ENCODE measurements around the gene SPECC1. TPM values are rescaled to one million over a fixed set of nuclear protein-coding genes. Genes with fewer than 3 reads are reported as not detected.

SPECC1 gene
- total and polyA plus RNA-seq, 2 of the 4 experiments (the other 2 are of a cell fraction), result 16.9 to 26.2 TPM

DNA sequence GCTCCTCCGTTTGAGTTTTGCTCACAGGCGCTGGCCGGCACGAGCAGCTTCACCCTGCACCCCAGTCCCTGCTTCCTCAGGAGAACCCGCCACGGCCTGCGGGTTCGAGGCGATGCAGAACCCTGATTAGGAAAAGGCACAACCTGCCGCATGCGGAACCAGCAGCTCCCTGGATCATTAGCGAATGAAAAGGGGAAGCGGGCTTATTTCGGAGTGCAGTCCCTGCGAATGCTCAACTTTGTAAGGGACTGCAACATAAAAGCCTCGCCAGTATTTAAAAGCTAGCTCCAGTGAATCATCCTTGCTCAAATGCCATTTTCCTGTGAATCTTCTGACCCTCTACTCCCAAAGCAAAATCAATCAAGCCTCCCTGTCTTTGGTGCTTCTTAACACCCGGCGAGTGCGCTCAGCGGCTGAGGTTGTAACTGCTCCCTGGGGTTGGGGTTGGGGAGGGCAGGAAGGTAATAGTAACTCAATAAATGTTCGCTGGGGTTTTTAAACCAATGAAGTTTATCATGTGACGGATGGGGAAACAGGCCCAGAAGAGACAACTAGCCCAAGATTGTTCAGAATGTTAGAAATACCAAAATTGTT is 30.9 kb upstream of the SPECC1 start:
- H2BK15ac ChIP-seq (ENCODE audit: low read depth, low read length), result no peak overlapping the region
- CTCF ChIA-PET, result interaction anchor here (0.6 to 1.0 kb wide), 3 partner anchors 14 to 137 kb away, joined by 3 to 4 read pairs (median 3); no protein-coding TSS in a partner anchor
- peak overlapping the region; percentile 87 for H4K91ac ChIP-seq (ENCODE audit: insufficient read depth, low read depth, low read length)
- peak overlapping the region; percentile 86 for H3K4me2 ChIP-seq (ENCODE audit: low read depth, low read length)
- H3K23ac ChIP-seq (ENCODE audit: low read depth, low read length), result peak overlapping the region; percentile 78; the same call in 1 of the 2 replicates
- peaks cover 5 to 39% of the 10 kb centered on the region in 2 experiments for H3K79me1 ChIP-seq (ENCODE audit: low read depth in 1 of 2, low read length in 2 of 2)
- in situ Hi-C loops (cut with MboI; ENCODE audit: low sequenced_read_pairs) (no loop called here), dilution Hi-C loops (cut with HindIII; ENCODE audit: low sequenced_read_pairs, unreplicated experiment) (no loop called here), intact Hi-C loops (cut with micrococcal nuclease) (no loop called here)
- POLR2A ChIA-PET (ENCODE audit: unreplicated experiment), result no interaction called here
- 29% methylated on average over 13 of the region's 22 CpGs; no CpG with 5 or more reads in 1 of the 2 experiments for WGBS, 2 experiments (ENCODE audit: extremely low coverage in 2 of 2, insufficient read length in 1 of 2)
- peak overlapping the region; percentile 72 for H3K9ac ChIP-seq (ENCODE audit: low read depth, low read length)
- BruUV-seq (replicated peaks), result no TSS peak
- peak overlapping the region; percentile 54; the same call in 1 of the 2 replicates for H3K56ac ChIP-seq (ENCODE audit: extremely low read depth, insufficient read depth, low read length)
- H3K18ac ChIP-seq (ENCODE audit: low read depth, low read length), result peak overlapping the region; percentile 65
- peaks cover 10% of the 10 kb centered on the region for H4K20me1 ChIP-seq (ENCODE audit: insufficient read depth, low read length)
- H2BK120ac ChIP-seq (ENCODE audit: low read depth, low read length), result peak overlapping the region; percentile 54
- H2BK20ac ChIP-seq (ENCODE audit: low read depth, low read length), result no peak overlapping the region
- H4K5ac ChIP-seq (ENCODE audit: low read depth, low read length), result peak overlapping the region; percentile 97
- no peaks in the 10 kb centered on the region for H3K27me3 ChIP-seq (ENCODE audit: control insufficient read depth, insufficient read depth, low read length)
- peaks cover 4% of the 10 kb centered on the region; the same call in 1 of the 2 replicates for H3K36me3 ChIP-seq (ENCODE audit: control insufficient read depth, insufficient read depth, low read length)
- peak overlapping the region; percentile 96 for H2AFZ ChIP-seq (replicated peaks; ENCODE audit: low read length, poor library complexity)
- DNase-seq (no peak), ATAC-seq (ENCODE audit: low read depth) (no peak)
- peak overlapping the region; percentile 30; the same call in 1 of the 2 replicates for H2AK5ac ChIP-seq (ENCODE audit: low read depth, low read length)
- H3K27ac ChIP-seq (ENCODE audit: insufficient read depth, low read length), result peak overlapping the region; percentile 94
- peak overlapping the region; percentile 100 for H3K4me3 ChIP-seq (ENCODE audit: insufficient read depth, low read depth, low read length)
- peak overlapping the region; percentile 88 for H3K4ac ChIP-seq (ENCODE audit: low read depth, low read length)
- peaks cover 4% of the 10 kb centered on the region for H3K4me1 ChIP-seq (ENCODE audit: control insufficient read depth, insufficient read depth, low read length)
- H2AK9ac ChIP-seq (replicated peaks; ENCODE audit: low read depth, low read length, poor library complexity), result peak overlapping the region; percentile 86
- peak overlapping the region; percentile 98 to 99 for H4K8ac ChIP-seq (ENCODE audit: low read depth in 2 of 2, low read length in 2 of 2)
- no peak for TF ChIP-seq SMC3 (IDR thresholded peaks at IDR 0.05; ENCODE audit: low read depth, low read length)
- H3K9me3 ChIP-seq (ENCODE audit: control insufficient read depth, insufficient read depth, low read length), result no peaks in the 10 kb centered on the region
- H3K14ac ChIP-seq (replicated peaks; ENCODE audit: low read depth, low read length), result peak overlapping the region; percentile 70
- peaks cover 4% of the 10 kb centered on the region; the same call in 1 of the 2 replicates for H3K9me1 ChIP-seq (ENCODE audit: insufficient read depth, low read length)
- peak overlapping the region; percentile 82 for H2BK5ac ChIP-seq (ENCODE audit: low read depth, low read length, poor library complexity, severe bottlenecking)

Data from IMR-90 (cell line).